NCI-H510A treated with DMSO at 0.1 percent for 48 hours (cell line): ENCODE results near the gene MBNL2.

Experiments
- DNase-seq: peaks from one replicate; lab custom pipeline; 2025; lab: John Stamatoyannopoulos, UW

Gene MBNL2

GRCh38 chr13:97274829-97275649 lies 52.9 kb downstream of the MBNL2 start:
- no peak for DNase-seq

GRCh38 chr13:97275776-97276501 lies 53.8 kb downstream of the MBNL2 start:
- DNase-seq: no peak

- no peak for DNase-seq
Measured at GRCh38 chr13:97276862-97277269, 54.7 kb downstream of the MBNL2 start.

GRCh38 chr13:97278435-97279411 lies 56.6 kb downstream of the MBNL2 start:
- no peak for DNase-seq

- no peak for DNase-seq
Measured at GRCh38 chr13:97279913-97280312, 57.8 kb downstream of the MBNL2 start.

- DNase-seq: no peak
Measured at GRCh38 chr13:97280478-97280877, 58.3 kb downstream of the MBNL2 start.

GRCh38 chr13:97281028-97281427 lies 58.9 kb downstream of the MBNL2 start:
- no peak for DNase-seq

GRCh38 chr13:97282705-97283104 lies 60.6 kb downstream of the MBNL2 start:
- DNase-seq: no peak

- DNase-seq: no peak
Measured at GRCh38 chr13:97283888-97284287, 61.8 kb downstream of the MBNL2 start.

GRCh38 chr13:97284558-97284957 lies 62.4 kb downstream of the MBNL2 start:
- DNase-seq: no peak

- DNase-seq: no peak
Measured at GRCh38 chr13:97285221-97285955, 63.3 kb downstream of the MBNL2 start.

GRCh38 chr13:97286317-97287046 lies 64.3 kb downstream of the MBNL2 start:
- no peak for DNase-seq

GRCh38 chr13:97287047-97287383 lies 64.9 kb downstream of the MBNL2 start:
- DNase-seq: no peak

- DNase-seq: no peak
Measured at GRCh38 chr13:97288486-97288900, 66.4 kb downstream of the MBNL2 start.

- no peak for DNase-seq
Measured at GRCh38 chr13:97289514-97290298, 67.6 kb downstream of the MBNL2 start.

- no peak for DNase-seq
Measured at GRCh38 chr13:97295283-97296182, 73.4 kb downstream of the MBNL2 start.

GRCh38 chr13:97296740-97297139 lies 74.6 kb downstream of the MBNL2 start:
- no peak for DNase-seq

GRCh38 chr13:97298816-97299215 lies 76.7 kb downstream of the MBNL2 start:
- DNase-seq: no peak

GRCh38 chr13:97300871-97301270 lies 78.7 kb downstream of the MBNL2 start:
- no peak for DNase-seq
